Keratinocyte (primary cell): ENCODE measurements around the gene ZNF362.

Experiments used
- EZH2 ChIP-seq: IDR thresholded peaks from one replicate; pipeline ENCODE4 v1.6.1; 2012; ENCODE audit warnings: inconsistent platforms, mild to moderate bottlenecking, low read length, moderate library complexity
- TF ChIP-seq, protein P1 (sequence below), 3 experiments: IDR thresholded peaks in 1 of 3; conservative IDR thresholded peaks in 1 of 3; optimal IDR thresholded peaks in 1 of 3; 2 replicates in 2 of 3; 3 replicates in 1 of 3; pipeline versions ENCODE3 to v1.5.1; 2011; ENCODE audit warnings: low read length in 3 of 3, mild to moderate bottlenecking in 3 of 3, moderate library complexity in 2 of 3, control low read depth in 1 of 3, inconsistent platforms in 1 of 3; ENCODE audit not compliant: insufficient read depth in 2 of 3; ENCODE audit errors: extremely low read depth in 1 of 3

DNA sequence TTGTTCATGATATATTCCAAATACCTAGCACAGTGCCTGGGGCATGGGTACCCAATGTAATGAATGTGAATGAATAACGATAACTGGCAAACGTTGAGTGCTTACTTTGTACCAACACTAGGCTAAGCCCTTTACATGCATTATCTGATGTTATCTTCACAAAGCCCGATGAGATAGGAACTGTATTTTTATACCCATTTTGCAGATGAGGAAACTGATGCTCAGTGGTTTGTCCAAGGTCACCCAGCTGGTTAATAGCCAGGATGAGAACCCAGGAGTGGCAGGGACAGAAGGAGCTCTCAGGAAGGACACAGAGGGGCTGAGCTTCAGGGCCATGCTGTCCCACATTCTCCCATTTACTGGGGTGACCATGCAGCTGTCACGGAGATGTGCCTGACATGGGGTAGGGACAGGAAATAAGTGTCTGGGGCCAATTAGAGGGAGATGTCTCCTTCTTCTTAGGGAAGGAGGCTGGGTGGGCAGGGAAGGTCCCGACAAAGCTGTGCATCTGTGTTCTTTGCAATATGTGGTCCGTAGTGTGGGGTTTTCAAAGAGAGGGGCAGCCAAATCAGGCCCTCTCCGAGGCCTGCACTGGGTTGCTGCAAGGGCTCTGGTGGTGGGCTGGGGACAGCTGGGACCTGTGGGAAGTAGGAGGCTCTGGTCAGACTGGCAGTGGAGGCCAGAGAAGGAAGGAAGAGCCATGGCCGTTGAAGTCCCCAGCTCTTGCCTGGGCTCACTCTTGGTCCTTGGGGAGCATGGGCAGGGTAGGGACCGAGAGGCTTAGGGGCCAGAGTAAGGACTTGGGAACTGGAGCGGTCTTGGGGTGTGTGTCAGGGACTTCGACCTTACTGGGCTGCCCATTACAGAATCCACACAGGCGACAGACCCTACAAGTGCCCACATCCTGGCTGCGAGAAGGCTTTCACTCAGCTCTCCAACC, 38.0 kb downstream of the ZNF362 start:
- TF ChIP-seq, protein P1, sequence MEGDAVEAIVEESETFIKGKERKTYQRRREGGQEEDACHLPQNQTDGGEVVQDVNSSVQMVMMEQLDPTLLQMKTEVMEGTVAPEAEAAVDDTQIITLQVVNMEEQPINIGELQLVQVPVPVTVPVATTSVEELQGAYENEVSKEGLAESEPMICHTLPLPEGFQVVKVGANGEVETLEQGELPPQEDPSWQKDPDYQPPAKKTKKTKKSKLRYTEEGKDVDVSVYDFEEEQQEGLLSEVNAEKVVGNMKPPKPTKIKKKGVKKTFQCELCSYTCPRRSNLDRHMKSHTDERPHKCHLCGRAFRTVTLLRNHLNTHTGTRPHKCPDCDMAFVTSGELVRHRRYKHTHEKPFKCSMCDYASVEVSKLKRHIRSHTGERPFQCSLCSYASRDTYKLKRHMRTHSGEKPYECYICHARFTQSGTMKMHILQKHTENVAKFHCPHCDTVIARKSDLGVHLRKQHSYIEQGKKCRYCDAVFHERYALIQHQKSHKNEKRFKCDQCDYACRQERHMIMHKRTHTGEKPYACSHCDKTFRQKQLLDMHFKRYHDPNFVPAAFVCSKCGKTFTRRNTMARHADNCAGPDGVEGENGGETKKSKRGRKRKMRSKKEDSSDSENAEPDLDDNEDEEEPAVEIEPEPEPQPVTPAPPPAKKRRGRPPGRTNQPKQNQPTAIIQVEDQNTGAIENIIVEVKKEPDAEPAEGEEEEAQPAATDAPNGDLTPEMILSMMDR (optimal IDR thresholded peaks at IDR 0.05 in 1 of 3, IDR thresholded peaks at IDR 0.05 in 1 of 3, conservative IDR thresholded peaks at IDR 0.05 in 1 of 3; ENCODE audit: extremely low read depth in 1 of 3, insufficient read depth in 2 of 3, low read length in 3 of 3), result no peak
- TF ChIP-seq EZH2, result no peak
